Measurements from ENCODE around the gene SGK1.
"Not testable (repeated sequence)": the region's sequence is repeated elsewhere in the genome, so short reads cannot be mapped to it uniquely, and the experiment has no call there.

SGK1 gene

GRCh38 chr6:134299236-134299635, 18.7 kb downstream of the SGK1 start:
- DNase-seq: no peak

- no peak for DNase-seq
These were observed 21.1 kb downstream of the SGK1 start for GRCh38 chr6:134296762-134297161.

GRCh38 chr6:134295953-134296553, 21.9 kb downstream of the SGK1 start:
- peak; percentile 21 for DNase-seq

GRCh38 chr6:134293659-134294161, 24.2 kb downstream of the SGK1 start:
- DNase-seq: no peak

GRCh38 chr6:134291156-134291555, 26.8 kb downstream of the SGK1 start:
- DNase-seq: no peak

GRCh38 chr6:134289204-134289575, 28.7 kb downstream of the SGK1 start:
- no peak for DNase-seq

- DNase-seq: peak; percentile 9
These were observed 29.2 kb downstream of the SGK1 start for GRCh38 chr6:134288538-134289203.

- DNase-seq: no peak
These were observed 29.9 kb downstream of the SGK1 start for GRCh38 chr6:134287859-134288537.

GRCh38 chr6:134282816-134283215, 35.1 kb downstream of the SGK1 start:
- no peak for DNase-seq

GRCh38 chr6:134281388-134281787, 36.5 kb downstream of the SGK1 start:
- DNase-seq: no peak

- DNase-seq: no peak
These were observed 39.9 kb downstream of the SGK1 start for GRCh38 chr6:134278000-134278399.

DNA sequence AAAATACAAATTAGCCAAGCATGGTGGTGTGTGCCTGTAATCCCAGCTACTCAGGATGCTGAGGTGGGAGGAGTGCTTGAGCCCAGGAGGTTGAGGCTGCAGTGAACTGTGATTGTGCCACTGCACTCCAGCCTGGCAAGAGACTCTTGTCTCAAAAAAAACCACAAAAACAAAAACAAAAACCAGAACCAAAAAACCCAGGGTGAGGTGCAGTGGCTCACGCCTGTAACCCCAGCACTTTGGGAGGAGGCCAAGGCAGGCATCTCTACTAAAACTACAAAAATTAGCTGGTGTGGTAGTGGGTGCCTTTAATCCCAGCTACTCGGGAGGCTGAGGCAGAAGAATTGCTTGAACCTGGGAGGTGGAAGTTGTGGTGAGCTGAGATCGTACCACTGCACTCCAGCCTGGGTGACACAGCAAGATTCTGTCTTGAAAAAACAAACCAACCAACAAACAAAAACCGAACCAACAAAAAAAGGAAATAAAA, 41.0 kb downstream of the SGK1 start:
- DNase-seq: peak; percentile 22

- DNase-seq: no peak
These were observed 45.5 kb downstream of the SGK1 start for GRCh38 chr6:134272374-134272773.

DNA sequence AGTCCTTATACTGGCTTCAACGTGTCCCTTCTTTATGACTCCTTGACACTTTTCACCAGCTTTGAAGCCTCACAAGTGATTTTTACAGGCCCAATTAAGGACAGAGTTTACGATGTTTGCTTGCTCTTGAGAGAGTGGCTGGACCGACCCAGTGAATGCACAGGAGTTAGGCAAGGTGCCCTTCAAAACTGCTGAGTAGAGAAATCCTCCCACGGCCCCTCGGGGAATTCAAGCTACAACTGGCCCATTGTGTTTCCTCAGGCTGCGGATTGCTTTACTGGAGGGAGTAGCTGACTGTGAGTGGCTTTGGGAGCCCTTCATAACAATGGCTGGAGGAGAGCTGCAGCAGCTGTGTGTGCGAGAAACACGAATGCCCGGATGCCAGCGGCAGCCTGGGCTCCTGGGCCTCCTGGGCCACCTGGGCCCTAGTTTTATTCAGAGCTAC, 50.0 kb downstream of the SGK1 start:
- no peak for DNase-seq

DNA sequence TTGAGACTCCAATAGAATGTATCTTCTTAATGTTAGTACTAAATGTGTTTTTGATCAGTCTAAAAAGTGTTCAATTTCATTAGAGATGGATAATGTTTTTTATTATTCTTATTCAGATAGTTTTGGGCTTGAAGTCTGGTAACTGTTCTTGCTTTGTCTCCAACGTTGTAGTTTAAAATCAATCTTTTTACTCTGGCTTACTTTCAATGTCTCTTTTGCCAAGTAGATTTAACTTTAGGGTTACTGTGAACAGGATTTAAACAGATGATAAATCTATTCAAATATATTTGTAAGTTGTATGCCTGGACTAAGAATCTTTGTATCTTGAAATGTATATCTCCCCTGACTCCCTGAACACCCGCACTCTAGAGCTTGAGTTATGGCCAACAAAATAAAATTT, 51.1 kb downstream of the SGK1 start:
- DNase-seq: no peak

DNA sequence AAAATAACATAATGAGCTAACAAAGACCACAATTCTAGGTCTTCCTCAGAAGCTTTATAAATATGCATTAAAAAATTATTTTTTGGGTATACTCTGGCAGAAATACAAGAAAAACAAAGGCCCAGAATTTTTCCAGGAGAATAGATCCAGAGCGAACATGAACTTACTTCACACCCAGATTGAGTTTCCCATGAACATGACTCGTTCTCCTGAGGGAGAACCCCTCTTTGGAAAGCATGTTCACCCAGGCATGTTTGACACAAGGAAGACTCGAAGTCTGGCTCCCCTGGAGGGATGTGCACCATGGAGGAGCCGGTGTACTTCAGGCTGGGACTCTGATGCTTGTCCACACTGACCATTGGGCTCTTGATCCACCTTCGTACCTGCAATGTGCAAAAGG, 56.1 kb downstream of the SGK1 start:
- no peak for DNase-seq

DNA sequence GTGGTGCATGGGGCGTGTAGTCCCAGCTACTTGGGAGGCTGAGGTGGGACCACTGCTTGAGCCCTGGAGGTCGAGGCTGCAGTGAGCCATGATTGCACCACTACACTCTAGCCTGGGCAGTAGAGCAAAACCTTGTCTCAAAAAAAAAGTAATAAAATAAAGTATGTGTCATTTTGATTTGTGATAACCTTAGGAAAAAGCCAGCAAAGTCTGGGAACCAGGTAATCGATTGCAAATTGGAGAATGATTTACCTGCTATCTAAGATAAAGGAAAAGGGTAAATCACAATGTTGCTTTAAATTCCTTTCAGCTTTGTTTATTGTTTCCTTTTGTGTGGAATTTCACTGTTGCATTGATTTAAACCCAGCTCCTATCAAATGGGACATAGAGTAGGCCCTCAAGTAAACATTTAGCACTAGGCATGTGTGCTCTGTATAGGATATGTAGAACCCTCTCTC, 59.0 kb downstream of the SGK1 start:
- no peak for DNase-seq

DNA sequence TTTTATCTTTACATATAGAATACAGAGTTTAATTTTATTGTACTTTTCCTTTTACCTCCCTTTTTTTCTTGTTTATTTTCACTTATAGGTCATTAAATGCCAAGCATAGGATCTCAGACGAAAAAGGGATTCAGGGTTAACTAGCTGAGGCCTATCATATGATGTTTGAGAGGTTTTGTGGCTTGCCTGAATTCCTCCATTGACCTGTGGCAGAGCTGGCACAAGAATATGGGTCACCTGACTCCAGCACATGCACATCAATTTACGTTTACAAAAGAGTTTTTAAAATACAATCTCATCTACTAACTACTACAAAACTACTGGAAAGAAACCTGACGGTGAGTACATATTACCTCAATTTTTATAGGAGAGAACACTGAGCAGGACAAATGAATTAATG, 60.4 kb downstream of the SGK1 start:
- DNase-seq: no peak

GRCh38 chr6:134256862-134257261, 61.0 kb downstream of the SGK1 start:
- DNase-seq: no peak

DNA sequence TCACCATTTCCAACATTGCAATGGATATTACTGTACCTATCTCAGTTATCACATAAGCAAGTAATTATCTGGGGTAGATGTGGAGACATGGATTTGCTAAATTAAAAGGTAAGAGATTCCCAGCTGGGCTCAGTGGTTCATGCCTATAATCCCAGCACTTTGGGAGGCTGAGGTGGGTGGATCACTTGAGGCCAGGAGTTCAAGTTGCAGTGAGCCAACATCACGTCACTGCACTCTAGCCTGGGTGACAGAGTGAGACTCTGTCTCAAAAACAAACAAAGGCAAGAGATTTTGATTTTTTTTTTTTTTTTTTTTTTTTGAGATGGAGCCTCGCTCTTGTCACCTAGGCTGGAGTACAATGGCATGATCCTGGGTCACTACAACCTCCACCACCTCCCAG, 62.6 kb downstream of the SGK1 start:
- DNase-seq: not testable (repeated sequence)

GRCh38 chr6:134254118-134254517, 63.8 kb downstream of the SGK1 start:
- no peak for DNase-seq

DNA sequence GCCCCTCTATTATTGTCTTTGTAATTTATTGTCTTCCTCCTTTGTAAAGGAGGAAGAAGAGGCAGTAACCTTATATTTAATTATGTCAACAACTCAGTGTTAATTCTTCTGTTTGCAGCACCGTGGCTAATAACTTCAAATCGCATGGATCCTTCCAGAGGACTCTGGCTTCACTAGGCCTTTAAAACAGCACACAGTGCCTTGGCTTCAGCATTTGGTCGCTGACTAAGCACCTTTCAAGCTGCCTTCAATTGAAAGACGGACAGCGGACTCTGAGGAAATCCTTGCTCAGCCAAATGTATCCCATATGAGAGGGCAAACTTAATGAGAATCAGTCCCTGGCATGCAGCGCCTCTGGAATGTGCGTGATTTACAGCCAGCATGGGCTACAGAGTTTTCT, 64.2 kb downstream of the SGK1 start:
- DNase-seq: no peak

GRCh38 chr6:134251320-134251719, 66.6 kb downstream of the SGK1 start:
- no peak for DNase-seq

DNA sequence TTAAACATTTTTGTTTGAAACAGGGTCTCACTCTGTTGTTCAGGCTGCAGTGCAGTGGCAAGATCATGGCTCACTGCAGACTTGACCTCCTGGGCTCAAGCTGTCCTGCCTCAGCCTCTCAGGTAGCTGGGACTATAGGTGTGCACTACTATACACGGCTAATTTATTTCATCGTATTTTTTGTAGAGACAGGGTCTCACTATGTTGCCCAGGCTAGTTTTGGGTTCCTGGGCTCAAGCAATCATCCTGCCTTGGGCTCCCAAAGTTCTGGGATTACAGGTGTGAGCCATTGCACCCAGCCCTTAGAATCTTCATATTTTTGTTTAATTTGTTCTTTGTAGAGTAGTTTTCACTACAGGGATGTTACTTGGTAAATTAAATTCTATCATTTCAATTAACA, 67.1 kb downstream of the SGK1 start:
- DNase-seq: no peak
